GM12801 (cell line): ENCODE results near the gene FOXP1.

Source experiments
- CTCF ChIP-seq: IDR thresholded peaks from one replicate; pipeline ENCODE4 v1.5.1; 2011; ENCODE audit warnings: control low read depth; ENCODE audit not compliant: insufficient read length; ENCODE audit errors: extremely low read depth

Gene FOXP1

GRCh38 chr3:71429597-71429988 is 153.9 kb downstream of the FOXP1 start:
- no peak for TF ChIP-seq CTCF

- no peak for TF ChIP-seq CTCF
Observed at GRCh38 chr3:71428841-71429596, 154.5 kb downstream of the FOXP1 start.

GRCh38 chr3:71425491-71426071 is 157.9 kb downstream of the FOXP1 start:
- no peak for TF ChIP-seq CTCF

- TF ChIP-seq CTCF, result no peak
Observed at GRCh38 chr3:71423151-71423906, 160.2 kb downstream of the FOXP1 start.

- TF ChIP-seq CTCF, result no peak
Observed at GRCh38 chr3:71421820-71422566, 161.5 kb downstream of the FOXP1 start.

- TF ChIP-seq CTCF, result no peak
Observed at GRCh38 chr3:71421475-71421819, 162.1 kb downstream of the FOXP1 start.

GRCh38 chr3:71419369-71419768 is 164.2 kb downstream of the FOXP1 start:
- no peak for TF ChIP-seq CTCF
